Measurements from ENCODE around the gene ZBTB44.
"Not testable (repeated sequence)": the region's sequence is repeated elsewhere in the genome, so short reads cannot be mapped to it uniquely, and the experiment has no call there.

ZBTB44 gene, protein sequence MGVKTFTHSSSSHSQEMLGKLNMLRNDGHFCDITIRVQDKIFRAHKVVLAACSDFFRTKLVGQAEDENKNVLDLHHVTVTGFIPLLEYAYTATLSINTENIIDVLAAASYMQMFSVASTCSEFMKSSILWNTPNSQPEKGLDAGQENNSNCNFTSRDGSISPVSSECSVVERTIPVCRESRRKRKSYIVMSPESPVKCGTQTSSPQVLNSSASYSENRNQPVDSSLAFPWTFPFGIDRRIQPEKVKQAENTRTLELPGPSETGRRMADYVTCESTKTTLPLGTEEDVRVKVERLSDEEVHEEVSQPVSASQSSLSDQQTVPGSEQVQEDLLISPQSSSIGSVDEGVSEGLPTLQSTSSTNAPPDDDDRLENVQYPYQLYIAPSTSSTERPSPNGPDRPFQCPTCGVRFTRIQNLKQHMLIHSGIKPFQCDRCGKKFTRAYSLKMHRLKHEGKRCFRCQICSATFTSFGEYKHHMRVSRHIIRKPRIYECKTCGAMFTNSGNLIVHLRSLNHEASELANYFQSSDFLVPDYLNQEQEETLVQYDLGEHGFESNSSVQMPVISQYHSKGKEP

DNA sequence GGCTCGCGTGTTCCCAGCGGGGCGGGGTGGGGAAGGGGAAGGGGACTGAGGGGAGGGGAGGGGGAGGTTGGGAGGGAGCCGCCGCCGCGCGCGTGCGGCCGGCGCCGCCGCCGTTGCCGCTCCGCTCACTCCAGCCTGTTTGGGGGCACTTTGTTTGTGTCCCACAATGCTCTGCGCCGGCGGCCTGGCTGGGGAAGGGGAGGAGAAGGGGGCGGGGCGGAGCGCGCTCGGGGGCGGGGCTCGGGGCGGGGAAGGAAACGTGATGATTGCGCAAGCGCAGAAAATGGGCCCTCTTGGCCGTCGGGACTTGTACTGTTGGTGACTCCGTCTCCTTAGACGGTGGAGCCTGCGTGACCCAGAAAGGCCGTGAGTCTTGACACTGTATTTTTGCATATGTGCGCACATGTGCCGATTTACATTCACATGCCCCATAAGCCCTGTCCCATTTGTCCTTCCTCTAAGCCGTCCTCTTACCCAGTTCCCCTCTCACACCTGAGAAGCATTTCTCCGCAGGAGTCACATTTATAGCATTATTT, at the start of gene ZBTB44:
Gene ZBTB44, minus strand, starts transcription at position 168 of the 536 bp plus-strand sequence. CDS start 53,044 bp downstream, outside the sequence.
- peak; percentile 92 for DNase-seq

DNA sequence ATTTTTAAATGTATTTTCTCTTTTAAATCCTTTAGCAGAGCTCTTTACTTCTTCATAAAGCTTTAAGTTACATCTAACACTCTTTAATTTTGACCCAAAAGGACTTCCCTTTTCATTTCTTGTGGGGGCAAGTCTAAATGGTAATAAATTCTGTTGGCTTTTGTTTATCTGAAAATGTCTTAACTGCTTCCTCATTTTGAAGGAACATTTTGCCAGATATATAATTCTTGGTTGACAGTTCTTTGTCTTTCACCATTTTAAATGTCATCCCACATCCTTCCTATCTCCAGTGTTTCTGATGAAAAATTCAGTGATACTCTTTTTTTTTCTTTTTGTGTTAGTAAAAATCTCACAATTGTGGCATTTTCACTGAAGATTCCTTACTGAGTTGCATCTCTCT, 44.7 kb upstream of the ZBTB44 start:
- DNase-seq = no peak

DNA sequence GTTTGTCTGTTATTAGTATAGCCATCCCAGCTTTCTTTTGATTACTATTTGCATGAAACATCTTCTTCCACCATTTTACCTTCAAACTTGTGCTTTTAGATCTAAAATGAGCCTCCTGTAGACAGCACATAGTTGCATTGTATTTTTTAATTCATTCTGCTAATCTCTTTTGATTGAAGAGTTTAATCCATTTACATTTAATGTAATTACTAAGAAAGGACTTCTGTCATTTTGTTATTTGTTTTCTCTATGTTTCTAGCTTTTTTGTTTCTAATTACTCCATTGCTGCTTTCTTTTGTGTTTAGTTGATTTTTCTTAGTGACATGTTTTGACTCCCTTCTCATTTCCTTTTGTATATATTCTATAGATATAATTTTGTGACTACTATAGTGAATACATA, 43.7 kb upstream of the ZBTB44 start:
- DNase-seq = no peak

DNA sequence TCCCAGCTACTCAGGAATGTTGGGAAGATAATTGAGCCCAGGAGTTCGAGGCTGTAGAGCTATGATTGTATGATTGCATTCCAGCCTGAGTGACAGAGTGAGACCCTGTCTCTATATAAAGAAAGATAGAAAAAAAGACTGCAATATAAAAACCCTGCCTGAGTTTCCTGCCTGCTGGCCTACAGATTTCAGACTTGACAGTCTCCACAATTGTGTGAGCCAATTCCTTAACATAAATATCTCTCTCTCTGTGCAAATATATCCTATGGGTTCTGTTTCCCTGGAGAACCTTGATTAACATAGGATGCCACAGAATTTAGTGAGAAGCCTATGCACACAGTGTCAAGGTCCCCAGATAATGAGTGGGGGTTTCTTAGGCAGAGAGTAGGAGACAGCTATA, 32.5 kb upstream of the ZBTB44 start:
- no peak for DNase-seq

DNA sequence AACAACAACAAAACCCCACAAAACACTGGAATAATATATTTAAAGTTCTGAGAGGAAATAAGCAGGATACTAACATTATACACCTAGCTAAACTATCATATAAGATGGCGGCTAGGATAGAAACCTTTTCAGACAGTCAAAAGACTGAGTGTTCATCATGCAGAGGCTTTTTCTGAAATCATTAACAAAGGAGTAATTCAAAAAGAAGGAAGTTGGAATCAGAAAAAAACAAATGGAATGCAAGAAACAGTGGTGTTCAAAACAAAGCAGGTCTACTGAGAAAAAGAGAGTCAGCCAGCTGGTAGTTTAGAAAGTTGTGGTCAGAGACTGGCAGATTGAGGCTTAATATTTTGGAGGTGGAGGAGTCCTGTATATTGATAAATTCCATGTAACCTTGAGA, 30.1 kb upstream of the ZBTB44 start:
- DNase-seq = no peak

DNA sequence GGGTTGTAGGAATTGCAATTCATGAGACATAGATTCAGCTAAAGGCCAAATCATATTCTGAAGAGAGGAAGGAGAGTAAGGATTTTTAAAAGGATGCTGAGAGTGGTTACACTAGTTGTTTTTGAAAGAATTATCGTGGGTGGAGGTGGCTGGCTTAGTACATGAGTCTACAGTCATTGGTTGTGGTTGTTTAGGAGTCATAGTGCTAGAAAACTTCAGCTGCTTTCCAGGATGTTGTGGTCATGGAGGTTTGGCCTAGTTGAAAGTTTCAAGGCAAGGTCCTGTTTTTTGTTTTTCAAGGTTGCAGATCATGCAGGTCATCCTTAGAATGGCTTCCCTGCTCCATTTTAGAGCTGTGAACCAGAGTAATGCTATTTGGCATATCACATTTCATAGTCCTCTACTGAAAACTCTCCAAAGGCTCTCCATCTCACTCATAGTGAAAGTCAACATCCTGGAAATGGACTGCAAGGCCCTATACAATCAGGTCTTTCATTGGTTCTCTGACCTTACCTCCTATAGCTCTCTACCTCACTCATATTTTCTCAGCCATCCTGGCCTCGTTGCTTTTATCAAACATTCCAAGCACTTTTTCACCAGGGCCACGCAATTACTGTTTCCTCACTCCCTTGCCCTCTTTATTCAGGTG, 26.1 kb upstream of the ZBTB44 start:
- DNase-seq = peak; percentile 44

DNA sequence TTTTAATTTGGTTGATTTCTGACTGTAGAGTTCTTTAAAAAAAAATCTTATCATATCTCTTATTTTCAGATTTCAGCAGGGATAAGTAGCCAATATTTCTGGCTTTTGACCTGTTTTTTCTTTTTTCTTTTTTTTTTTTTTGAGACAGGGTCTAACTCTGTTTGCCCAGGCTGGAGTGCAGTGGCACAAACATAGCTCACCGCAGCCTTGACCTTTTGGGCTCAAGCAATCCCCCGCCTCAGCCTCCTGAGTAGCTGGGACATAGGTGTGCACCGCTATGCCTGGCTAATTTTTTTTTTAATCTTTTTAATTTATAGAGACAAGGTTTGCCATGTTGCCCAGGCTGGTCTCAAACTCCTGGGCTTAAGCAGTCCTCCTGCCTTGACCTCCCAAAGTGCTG, 23.9 kb upstream of the ZBTB44 start:
- DNase-seq = no peak

DNA sequence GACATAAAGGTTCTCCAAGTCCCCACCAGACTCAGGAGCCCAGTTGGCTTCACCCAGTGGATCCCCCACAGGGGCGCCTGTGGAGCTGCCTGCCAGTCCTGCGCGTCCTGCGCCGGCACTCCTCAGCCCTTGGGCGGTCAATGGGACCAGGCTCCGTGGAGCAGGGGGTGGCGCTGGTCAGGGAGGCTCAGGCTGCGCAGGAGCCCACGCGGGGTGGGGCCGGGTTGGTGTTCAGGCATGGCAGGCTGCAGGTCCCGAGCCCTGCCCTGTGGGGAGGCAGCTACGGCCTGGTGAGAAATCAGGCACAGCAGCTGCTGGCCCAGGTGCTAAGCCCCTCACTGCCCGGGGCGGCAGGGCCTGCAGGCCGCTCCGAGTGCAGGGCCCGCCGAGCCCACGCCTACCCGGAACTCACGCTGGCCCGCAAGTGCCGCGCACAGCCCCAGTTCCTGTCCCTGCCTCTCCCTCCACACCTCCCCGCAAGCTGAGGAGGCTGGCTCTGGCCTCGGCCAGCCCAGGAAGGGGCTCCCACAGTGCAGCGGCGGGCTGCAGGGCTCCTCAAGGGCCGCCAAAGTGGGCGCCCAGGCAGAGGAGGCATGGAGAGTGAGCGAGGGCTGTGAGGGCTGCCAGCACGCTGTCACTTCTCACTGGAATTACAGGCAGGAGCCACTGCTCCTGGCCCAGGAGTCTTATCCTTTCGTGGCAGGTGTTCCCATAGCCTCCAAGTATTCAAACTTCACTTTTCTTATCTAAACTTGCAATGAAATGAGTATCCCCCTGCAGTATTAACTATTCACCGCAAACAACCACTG, 22.8 kb upstream of the ZBTB44 start:
- DNase-seq = no peak

DNA sequence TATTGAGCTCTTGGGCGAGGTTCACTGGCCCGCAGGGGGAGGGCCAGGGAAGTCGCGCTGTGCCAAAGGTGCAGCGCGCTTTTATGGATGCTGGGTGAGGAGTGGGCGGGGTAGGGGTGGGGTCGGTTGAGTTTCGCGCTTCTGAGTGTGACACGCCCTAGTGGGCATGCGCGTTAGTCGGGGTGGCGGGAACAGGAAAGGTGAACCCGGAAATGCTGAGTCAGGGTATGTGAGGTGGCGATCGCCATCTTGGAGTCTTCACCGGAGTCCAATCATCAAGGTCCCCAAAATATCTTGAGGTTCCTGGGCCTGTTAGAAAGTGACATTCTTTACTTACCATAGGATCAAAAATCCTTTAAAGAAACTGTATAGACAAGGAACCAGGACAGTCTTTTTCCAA, 16.7 kb upstream of the ZBTB44 start:
- not testable (repeated sequence) for DNase-seq

DNA sequence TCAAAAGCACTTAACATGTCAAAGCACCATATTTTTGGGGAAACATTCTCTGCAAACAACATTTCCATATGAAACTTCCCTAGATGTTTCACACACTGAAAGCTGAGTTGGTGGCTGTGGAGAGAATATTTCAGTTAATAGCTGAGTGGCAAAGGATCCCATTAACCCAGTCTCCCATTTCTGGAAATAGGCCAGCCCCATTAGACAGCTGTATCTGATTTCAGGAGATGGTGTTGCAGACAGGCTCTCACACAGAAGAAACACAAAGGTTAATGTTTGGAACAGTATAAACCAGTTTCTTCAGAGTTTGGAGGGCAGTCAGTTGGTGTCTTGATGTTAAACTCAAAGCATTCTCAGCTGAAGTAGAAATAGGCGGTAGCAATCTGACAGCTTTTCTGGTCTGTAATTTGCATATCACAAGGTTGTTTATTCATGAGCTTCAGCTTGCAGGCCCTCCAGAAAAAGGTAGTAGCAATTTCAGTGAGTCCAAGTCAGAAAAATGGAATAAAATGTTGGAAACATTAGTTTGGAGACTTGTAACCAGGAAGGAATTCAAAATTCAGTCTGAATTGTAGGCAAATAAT, 15.5 kb upstream of the ZBTB44 start:
- DNase-seq = no peak

DNA sequence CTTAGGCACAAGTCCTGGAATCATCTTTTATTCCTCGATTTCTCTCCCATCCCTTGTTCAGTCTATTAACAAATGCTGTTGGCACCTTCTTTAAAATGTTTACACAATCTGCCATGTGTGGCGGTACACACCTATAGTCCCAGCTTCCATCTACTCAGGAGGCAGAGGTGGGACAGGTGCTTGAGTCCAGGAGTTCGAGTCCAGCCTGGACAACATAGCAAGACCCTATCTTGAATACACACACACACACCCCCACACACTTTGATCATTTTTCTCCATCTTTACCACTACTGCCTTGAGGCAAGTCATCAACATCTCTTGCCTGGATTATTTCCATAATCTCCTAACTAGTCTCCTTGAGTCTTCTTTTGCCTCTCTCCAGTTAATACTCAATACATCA, 13.7 kb upstream of the ZBTB44 start:
- no peak for DNase-seq

DNA sequence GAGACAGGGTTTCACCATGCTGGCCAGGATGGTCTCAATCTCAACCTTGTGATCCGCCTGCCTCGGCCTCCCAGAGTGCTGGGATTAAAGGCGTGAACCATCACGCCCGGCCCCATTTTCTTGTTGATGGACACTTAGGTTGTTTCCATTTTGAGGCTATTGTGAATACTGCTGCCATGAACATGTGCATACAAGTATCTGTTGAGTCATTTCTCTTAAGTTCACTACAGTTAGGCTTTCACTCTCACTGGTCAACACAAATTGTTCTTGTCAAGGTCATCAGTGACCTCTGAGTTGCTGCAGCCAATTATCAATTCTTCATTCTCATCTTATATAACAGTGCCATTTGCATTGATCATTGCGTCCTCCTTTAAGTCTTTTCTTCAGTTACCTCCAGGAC, 13.0 kb upstream of the ZBTB44 start:
- DNase-seq = no peak

DNA sequence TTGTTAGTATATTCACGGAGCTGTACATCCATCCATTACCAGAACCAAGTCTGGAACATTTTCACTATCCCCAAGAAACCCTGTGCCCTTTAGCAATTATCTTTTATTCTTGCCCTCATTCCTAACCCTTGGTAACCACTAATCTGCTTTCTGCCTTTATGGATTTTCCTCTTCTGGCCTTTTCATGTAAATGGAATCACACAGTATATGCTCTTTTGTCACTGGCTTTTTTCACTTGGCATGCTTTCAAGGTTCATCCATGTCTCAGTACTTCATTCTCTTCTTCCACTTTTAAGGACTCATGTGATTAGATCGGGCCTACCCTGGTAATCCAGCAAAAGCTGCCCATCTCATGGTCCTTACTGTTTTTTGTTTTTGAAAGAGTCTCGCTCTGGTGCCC, 11.0 kb upstream of the ZBTB44 start:
- no peak for DNase-seq

DNA sequence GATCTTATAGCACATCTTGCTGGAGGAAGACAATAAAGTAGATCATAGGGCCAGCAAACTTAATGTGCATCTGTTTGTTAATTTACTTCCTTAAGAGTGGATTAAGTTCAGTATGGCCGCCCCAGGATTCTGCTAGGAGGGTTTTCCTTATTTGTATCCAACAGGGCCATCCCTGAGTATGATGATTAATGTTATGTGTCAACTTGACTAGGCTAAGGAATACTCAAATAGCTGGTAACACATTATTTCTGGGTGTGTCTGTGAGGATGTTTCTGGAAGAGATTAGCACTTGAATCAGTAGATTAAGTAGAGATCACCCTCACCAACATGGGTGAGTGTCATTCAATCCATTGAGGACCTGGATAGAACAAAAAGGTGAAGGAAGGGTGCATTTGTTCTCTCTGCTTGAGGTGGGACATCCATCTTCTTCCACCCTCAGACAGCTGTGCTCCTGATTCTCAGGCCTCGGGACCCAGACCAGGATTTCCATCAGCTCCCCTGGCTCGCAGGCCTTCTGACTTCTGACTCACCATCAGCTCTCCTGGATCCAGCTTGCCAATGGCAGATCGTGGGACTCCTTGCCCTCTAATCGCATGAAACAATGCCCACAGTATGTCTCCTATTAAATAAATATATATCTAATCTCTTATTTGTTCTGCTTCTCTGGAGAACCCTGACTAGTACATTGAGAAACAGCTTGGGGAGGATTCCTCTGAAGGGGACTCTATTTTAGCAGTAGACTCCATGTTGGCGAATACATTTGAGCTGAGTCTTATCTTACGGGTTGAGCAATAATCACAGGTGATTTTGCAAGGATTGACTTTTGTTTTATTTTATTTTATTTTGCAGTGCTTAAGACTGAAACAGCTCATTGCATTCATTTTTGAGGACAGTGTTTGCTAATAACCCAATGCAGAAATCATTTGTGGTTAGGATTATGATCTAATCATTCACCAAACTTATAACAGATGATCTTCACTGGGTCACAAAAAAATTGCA, 9.0 kb upstream of the ZBTB44 start:
- DNase-seq = no peak

DNA sequence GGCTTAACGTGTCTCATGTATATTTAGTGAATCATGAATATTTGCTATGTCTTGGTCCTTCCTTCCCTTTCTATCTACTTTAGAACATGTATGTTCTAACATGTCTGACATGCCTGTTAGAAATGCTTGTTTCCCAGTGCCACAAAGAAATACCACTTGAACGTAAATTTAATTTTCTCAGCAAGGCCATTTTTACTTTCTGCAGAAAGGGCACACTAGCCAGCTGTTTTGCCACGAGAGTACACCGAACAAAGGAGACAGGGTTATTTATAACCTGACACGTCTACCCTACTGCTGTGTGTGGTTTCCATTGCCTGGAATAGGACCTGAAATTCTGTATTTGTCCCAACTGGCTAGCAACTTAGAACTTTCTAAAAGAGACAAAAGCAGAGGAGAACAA, 7.4 kb upstream of the ZBTB44 start:
- DNase-seq = no peak

DNA sequence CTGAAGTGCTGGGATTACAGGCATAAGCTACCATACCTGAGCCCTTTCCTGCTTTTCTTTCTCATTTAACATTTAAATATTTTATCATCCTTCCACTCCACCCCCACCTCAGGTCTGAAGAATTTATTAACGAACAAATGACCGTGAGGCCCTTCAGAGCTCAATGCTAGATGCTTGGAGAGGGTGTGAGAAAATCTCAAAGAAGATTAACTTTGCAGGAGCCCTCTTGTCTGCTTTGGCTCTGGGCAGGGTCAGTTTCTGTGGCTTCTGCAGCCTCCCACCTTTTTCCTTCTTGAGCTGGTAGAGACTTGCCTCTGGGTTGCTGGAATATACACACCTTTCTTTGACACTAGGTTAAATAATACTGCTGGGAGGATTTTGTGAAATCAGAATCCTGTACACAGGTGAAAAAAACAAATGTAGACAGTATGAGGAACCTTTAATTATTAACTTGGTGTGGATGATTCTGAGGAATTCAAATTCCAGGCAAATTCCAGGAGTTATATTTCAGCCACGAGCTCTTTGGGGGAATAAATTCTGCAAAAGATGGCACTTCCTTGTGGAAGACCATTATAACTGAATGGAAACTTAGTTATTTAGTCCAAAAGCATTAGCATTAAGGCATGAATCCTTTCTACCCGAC, 3.4 kb upstream of the ZBTB44 start:
- no peak for DNase-seq

DNA sequence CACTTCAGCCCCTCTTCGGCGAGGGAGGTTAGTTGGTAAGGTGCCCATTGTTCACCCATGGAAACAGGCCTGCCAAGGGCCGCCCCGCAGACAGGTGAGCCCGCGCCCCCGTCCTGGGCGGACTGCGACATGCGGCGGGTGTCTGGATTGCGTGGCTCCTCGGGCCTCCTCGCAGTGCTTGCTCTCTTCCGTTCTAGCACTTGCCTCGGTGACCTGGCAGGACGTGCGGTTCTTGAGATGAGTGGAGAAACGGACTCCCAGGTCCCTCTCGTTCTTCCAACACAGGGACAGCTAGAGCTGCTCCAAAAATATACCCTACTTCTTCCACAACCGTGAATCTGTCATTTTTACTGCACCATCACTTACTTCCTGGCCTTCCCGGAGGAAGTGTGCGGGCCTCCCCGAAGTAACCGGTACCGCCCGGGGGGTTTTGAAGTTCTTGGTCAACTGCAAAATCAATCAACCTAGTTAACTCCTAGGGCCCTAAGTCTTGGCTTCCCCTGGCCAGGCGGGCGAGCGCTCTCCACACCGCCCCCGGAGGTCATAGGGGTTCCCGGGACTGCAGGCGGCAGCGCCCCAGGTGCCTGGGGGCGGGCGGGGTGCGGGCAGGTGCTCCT, 745 bp upstream of the ZBTB44 start:
- peak; percentile 53 for DNase-seq

DNA sequence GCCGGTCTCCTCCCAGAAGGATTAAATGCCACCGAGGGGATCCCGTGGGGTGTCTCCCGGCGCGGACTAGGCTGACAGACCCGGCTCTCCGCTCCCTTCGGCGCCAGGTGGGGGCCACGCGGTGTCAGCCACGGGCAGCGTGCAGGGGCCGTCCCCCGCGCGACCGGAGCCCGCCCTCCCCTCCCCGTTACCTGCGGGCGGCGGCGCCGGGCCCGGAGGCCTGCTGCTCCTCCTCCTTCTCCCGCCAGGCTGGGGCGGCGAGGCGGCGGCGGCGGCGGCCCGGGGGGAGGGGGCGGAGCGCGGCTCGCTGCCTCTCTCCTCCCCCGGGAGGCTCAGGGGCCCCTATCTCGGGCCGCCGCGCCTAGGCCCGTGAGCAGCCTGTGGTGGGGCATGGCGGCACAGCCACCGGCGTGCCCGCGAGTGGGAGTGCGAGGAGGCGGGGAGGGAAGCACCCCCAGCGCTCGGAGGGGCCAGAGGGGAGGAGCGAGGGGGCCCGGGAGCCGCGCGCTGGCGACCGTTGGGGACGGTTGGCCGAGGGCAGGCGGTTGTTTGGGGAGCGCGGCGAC, 450 bp downstream of the ZBTB44 start:
- DNase-seq = peak; percentile 79

DNA sequence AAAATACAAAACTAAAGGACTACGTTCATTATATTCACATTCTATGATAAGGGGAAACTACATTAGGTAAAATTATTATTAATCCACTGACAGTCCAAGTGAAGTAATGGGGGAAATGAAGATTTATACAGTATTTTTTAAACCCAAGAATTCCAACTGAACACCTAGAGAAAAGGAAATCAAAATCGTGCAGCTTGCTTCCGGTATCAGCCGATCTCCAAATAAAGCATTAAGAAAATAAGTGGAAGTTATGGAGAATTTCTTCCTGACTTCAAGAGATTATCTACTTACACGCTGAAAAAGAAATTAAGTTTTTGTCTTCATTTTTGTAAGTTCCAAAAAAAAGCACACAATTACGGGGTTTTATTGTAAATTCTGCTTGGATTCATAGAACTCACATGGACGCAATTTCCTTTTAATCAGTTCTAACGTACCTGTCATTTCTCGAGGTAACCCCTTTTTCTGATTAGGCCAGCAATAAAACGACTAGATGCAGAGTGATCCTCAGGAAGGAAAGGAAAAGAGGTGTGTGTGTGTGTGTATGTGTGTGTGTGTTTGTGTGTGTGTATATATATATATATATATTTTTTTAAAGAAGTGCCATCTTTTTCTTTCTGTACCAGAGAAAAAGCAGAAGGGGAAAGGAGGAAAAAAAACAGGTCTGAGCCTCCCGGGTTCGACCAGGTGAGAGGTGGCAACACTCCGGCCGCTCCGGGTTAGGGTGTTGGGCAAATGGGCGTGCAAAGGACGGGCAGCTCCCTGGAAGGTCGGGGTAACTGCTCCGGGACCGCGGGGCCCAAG, 1.1 kb downstream of the ZBTB44 start:
- peak; percentile 30 for DNase-seq
